HL-60 (cell line): Measurements from ENCODE around the gene PTMA.
"Not testable (repeated sequence)": the region's sequence is repeated elsewhere in the genome, so short reads cannot be mapped to it uniquely, and the experiment has no call there.

Experiments
- GABPA ChIP-seq: IDR thresholded peaks from 2 replicates; pipeline ENCODE4 v1.6.1; 2012; ENCODE audit warnings: low read depth
- TF ChIP-seq, protein P1 (sequence below): IDR thresholded peaks from one replicate; pipeline ENCODE4 v1.5.1; 2011; ENCODE audit warnings: low read length, control low read depth, inconsistent platforms; ENCODE audit not compliant: insufficient read depth

DNA sequence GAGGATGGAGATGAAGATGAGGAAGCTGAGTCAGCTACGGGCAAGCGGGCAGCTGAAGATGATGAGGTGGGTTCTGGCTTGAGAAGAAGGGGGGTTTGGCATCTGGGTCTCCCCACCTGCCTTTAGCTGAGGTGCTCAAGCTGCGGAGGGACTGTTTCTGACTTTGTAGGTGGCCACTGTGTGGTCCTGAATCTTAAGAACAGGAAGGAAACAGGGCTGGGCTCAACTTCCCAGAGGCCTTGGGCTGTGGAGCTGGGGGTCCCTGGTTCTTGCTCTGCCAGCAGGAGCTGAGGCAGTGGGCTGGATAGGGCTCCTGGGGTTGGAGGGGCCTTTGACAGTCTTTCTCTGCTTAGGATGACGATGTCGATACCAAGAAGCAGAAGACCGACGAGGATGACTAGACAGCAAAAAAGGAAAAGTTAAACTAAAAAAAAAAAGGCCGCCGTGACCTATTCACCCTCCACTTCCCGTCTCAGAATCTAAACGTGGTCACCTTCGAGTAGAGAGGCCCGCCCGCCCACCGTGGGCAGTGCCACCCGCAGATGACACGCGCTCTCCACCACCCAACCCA is 4.2 kb downstream of the PTMA start:
- TF ChIP-seq, protein P1, sequence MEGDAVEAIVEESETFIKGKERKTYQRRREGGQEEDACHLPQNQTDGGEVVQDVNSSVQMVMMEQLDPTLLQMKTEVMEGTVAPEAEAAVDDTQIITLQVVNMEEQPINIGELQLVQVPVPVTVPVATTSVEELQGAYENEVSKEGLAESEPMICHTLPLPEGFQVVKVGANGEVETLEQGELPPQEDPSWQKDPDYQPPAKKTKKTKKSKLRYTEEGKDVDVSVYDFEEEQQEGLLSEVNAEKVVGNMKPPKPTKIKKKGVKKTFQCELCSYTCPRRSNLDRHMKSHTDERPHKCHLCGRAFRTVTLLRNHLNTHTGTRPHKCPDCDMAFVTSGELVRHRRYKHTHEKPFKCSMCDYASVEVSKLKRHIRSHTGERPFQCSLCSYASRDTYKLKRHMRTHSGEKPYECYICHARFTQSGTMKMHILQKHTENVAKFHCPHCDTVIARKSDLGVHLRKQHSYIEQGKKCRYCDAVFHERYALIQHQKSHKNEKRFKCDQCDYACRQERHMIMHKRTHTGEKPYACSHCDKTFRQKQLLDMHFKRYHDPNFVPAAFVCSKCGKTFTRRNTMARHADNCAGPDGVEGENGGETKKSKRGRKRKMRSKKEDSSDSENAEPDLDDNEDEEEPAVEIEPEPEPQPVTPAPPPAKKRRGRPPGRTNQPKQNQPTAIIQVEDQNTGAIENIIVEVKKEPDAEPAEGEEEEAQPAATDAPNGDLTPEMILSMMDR, result not testable (repeated sequence)
- not testable (repeated sequence) for TF ChIP-seq GABPA
